Fibroblast of lung (primary cell): ENCODE data around the gene SNAP23. TPM values are rescaled to one million over a fixed set of nuclear protein-coding genes. Genes with fewer than 3 reads are reported as not detected.

ENCODE experiments used
- DNase-seq, 2 donors: peaks; one replicate each; pipeline versions ENCODE4 v3.0.0 to v3.0.0-alpha.2; 2010; ENCODE audit warnings: low read depth in 2 of 2
- H2AFZ ChIP-seq: 2 replicates; pipeline ENCODE4 v1.5.1; 2012; ENCODE audit warnings: low read length, control low read depth, inconsistent platforms
- H3K27ac ChIP-seq: 2 replicates; pipeline ENCODE4 v1.5.1; 2011; ENCODE audit warnings: low read length, control low read depth; ENCODE audit not compliant: insufficient read depth
- H3K27me3 ChIP-seq: 2 replicates; pipeline ENCODE4 v1.5.1; 2011; ENCODE audit warnings: mild to moderate bottlenecking, low read length; ENCODE audit not compliant: control insufficient read depth, insufficient read depth
- H3K36me3 ChIP-seq: 2 replicates; pipeline ENCODE4 v1.5.1; 2011; ENCODE audit warnings: low read length; ENCODE audit not compliant: control insufficient read depth, insufficient read depth
- H3K4me1 ChIP-seq: 2 replicates; pipeline ENCODE4 v1.5.1; 2011; ENCODE audit warnings: low read length; ENCODE audit not compliant: control insufficient read depth, insufficient read depth; ENCODE audit errors: extremely low read depth
- H3K4me2 ChIP-seq: 2 replicates; pipeline ENCODE4 v1.5.1; 2011; ENCODE audit warnings: low read length, control low read depth; ENCODE audit not compliant: insufficient read depth; ENCODE audit errors: extremely low read depth
- H3K4me3 ChIP-seq, 4 experiments: fragments of 200-600 bp in 1 of 4; sonication (generic) in 1 of 4; replicated peaks in 1 of 4; 2 replicates each; pipeline ENCODE4 v1.5.1; 2011 to 2016; ENCODE audit warnings: low read length in 4 of 4, low read depth in 3 of 4, mild to moderate bottlenecking in 3 of 4, control low read depth in 2 of 4, inconsistent platforms in 1 of 4, mixed read lengths in 1 of 4; ENCODE audit not compliant: insufficient read depth in 1 of 4; ENCODE audit errors: control extremely low read depth in 1 of 4
- H3K79me2 ChIP-seq: 2 replicates; pipeline ENCODE4 v1.5.1; 2012; ENCODE audit warnings: mild to moderate bottlenecking, low read length, inconsistent platforms; ENCODE audit not compliant: control insufficient read depth, insufficient read depth
- H3K9ac ChIP-seq: 2 replicates; pipeline ENCODE4 v1.5.1; 2011; ENCODE audit warnings: mild to moderate bottlenecking, low read length, control low read depth; ENCODE audit not compliant: insufficient read depth
- H3K9me3 ChIP-seq: 2 replicates; pipeline ENCODE4 v1.5.1; 2012; ENCODE audit warnings: low read depth, low read length; ENCODE audit not compliant: control insufficient read depth, insufficient read depth
- H4K20me1 ChIP-seq: 2 replicates; pipeline ENCODE4 v1.5.1; 2011; ENCODE audit warnings: low read length; ENCODE audit not compliant: control insufficient read depth, insufficient read depth; ENCODE audit errors: extremely low read depth
- EZH2 ChIP-seq: IDR thresholded peaks from 2 replicates; pipeline ENCODE4 v1.5.1; 2012; ENCODE audit warnings: low read length, control low read depth, mild to moderate bottlenecking; ENCODE audit errors: missing control alignments
- polyA plus RNA-seq, 2 donors: library from polyadenylated mRNA; depleted of rRNA in 1 of 2; stranded (reverse) in 1 of 2; unstranded in 1 of 2; fragments of >200 nt; gene quantifications; 2 replicates each; pipeline ENCODE4 v1.2.1, GENCODE V29; 2011 to 2012; ENCODE audit warnings: missing spikeins in 1 of 2
- total RNA-seq: library from RNA; depleted of rRNA; stranded (reverse); fragments of >200 nt; gene quantifications from 2 replicates; pipeline ENCODE4 v1.2.1, GENCODE V29; 2014
- TF ChIP-seq, protein P1 (sequence below), 2 donors: IDR thresholded peaks in 1 of 2; conservative IDR thresholded peaks in 1 of 2; 1 replicate in 1 of 2; 2 replicates in 1 of 2; pipeline ENCODE4 v1.5.1; 2011 to 2012; ENCODE audit warnings: low read length in 2 of 2, control low read depth in 1 of 2, inconsistent platforms in 1 of 2, low read depth in 1 of 2, mild to moderate bottlenecking in 1 of 2

SNAP23 gene
- total and polyA plus RNA-seq, 2 donors (not counting 1 experiment from before 2014, with no cell fraction given): 80.9 to 84.6 TPM

DNA sequence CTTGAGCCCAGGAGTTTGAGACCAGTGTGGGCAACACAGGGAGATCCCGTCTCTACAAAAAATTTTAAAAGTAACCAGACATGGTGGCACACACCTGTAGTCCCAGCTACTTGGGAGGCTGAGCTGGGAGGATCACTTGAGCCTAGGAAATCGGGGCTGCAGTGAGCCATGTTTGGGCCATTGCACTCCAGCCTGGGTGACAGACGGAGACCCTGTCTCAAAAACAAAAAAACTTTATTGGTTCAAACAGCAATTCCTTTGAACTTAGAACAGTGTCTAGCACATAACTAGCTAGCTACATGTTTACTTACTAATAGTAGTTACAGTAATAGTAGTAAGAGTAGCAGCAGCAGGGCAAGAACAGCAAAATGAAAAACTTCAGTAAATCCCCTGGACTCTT lies 63.3 kb downstream of the SNAP23 start:
- H2AFZ ChIP-seq: no peak overlapping the region
- DNase-seq: no peak

DNA sequence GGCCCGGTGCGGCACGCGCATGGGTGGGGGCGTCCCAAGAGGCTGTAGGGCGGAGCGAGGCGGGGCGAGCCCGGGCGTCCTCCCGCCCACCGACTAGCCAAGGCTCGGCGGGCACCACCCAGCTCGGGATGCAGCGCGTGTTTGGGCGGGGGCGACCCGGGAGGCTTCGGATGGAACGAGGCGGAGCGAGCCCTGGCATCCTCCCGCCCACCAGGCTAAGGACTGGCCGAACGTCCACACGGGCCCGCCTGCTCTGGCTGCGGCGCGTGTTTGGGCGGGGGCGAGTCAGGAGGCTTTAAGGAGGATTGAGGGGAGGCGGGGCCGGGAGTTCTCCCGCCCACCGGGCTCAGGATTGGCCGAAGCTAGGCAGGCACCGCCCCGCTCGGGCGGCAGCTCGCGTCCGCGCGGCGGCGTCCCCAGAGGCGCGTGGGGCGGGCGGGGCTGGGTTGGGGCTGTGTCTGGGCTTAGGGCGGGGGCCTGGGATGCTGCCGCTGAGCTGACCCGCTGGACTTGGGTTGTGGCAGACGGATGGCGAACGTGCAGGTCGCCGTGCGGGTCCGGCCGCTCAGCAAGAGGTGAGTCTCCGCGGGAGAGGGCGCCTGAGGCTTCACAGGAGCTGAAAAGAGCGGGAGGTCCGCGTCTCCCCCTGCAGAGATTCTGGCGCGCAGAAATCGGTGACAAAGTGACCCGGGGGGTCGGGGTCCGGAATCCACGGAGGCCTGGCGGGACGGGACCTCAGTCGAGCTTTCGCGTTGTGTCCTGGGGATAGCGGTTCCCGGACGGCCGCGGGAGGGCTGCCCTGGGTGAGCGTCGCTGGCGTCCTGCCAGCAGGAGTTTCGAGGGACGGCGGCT lies 80.0 kb downstream of the SNAP23 start, which contains the start of gene STARD9:
STARD9 (plus strand) TSS at position 419 of the 852 bp plus-strand sequence; CDS start at position 529, 110 bp downstream.
- no peaks in the 10 kb centered on the region for H3K36me3 ChIP-seq
- H3K79me2 ChIP-seq: peaks cover 1% of the 10 kb centered on the region
- peak within 1 kb of the TSS; percentile 59 to 87 (median 74) for H3K4me3 ChIP-seq
- peak within 1 kb of the TSS; percentile 75 for H3K9ac ChIP-seq
- H3K4me2 ChIP-seq: peak within 1 kb of the TSS; percentile 57
- peaks cover 7% of the 10 kb centered on the region for H3K4me1 ChIP-seq
- DNase-seq: peak; percentile 97 to 98
- H3K9me3 ChIP-seq: no peaks in the 10 kb centered on the region
- no peaks in the 10 kb centered on the region for H3K27me3 ChIP-seq
- peak within 1 kb of the TSS; percentile 76 for H2AFZ ChIP-seq
- TF ChIP-seq, protein P1, sequence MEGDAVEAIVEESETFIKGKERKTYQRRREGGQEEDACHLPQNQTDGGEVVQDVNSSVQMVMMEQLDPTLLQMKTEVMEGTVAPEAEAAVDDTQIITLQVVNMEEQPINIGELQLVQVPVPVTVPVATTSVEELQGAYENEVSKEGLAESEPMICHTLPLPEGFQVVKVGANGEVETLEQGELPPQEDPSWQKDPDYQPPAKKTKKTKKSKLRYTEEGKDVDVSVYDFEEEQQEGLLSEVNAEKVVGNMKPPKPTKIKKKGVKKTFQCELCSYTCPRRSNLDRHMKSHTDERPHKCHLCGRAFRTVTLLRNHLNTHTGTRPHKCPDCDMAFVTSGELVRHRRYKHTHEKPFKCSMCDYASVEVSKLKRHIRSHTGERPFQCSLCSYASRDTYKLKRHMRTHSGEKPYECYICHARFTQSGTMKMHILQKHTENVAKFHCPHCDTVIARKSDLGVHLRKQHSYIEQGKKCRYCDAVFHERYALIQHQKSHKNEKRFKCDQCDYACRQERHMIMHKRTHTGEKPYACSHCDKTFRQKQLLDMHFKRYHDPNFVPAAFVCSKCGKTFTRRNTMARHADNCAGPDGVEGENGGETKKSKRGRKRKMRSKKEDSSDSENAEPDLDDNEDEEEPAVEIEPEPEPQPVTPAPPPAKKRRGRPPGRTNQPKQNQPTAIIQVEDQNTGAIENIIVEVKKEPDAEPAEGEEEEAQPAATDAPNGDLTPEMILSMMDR (conservative IDR thresholded peaks at IDR 0.05 in 1 of 2, IDR thresholded peaks at IDR 0.05 in 1 of 2; ENCODE audit: low read depth in 1 of 2, low read length in 2 of 2): no peak
- no peak for TF ChIP-seq EZH2
- H4K20me1 ChIP-seq: no peaks in the 10 kb centered on the region
- H3K27ac ChIP-seq: peak within 1 kb of the TSS; percentile 55

More for the DNA sequence above, 63.3 kb downstream of the SNAP23 start:
- TF ChIP-seq, protein P1 (conservative IDR thresholded peaks at IDR 0.05 in 1 of 2, IDR thresholded peaks at IDR 0.05 in 1 of 2; ENCODE audit: low read depth in 1 of 2, low read length in 2 of 2): no peak
- TF ChIP-seq EZH2: no peak
- H3K9me3 ChIP-seq: no peaks in the 10 kb centered on the region
- no peak overlapping the region for H3K4me2 ChIP-seq
- no peak overlapping the region for H3K9ac ChIP-seq
- H3K27ac ChIP-seq: no peak overlapping the region
- H3K79me2 ChIP-seq: peaks cover 6% of the 10 kb centered on the region
- H3K4me1 ChIP-seq: no peaks in the 10 kb centered on the region
- no peak overlapping the region for H3K4me3 ChIP-seq
- no peaks in the 10 kb centered on the region for H3K27me3 ChIP-seq
- H4K20me1 ChIP-seq: no peaks in the 10 kb centered on the region
- H3K36me3 ChIP-seq: peaks cover 5% of the 10 kb centered on the region

DNA sequence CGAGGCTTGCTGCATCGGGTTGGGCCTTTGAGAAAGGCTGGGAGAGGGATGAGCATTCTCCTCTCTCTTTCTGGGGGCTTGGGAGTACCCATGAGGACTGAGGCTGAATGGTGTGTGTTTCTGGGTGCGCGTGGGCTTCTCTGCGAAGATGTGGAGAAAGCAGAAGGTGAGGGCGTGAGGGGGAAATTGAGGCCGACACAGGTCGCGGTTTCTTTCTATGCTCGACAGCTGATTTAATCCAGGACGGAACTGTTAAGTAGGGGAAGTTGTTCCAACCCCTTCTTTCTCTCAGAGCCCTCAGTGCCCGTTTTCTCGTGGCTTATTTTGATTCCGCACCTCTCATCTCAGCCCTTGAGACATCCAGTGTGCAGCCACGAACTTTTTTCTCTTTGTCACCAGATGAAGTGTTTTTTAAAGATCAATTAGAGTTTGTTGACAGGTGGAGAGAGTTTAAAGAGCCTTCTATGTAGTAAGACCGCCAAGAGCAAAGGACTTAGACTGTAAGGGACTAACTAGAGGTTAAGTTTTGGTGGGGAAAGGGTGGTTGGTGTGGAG lies 80.7 kb downstream of the SNAP23 start:
- Histone ChIP-seq H3K27ac (peak overlapping the region; percentile 55), H3K4me3 (peak overlapping the region; percentile 59 to 87 (median 74)), H3K27me3 (no peaks in the 10 kb centered on the region), H3K4me2 (peak overlapping the region; percentile 57), H3K36me3 (no peaks in the 10 kb centered on the region), H3K79me2 (peaks cover 1% of the 10 kb centered on the region), H3K9ac (peak overlapping the region; percentile 75), H3K4me1 (peaks cover 8% of the 10 kb centered on the region), H3K9me3 (no peaks in the 10 kb centered on the region), H4K20me1 (no peaks in the 10 kb centered on the region), H2AFZ (peak overlapping the region; percentile 76)
- DNase-seq: no peak
- TF ChIP-seq, protein P1 (conservative IDR thresholded peaks at IDR 0.05 in 1 of 2, IDR thresholded peaks at IDR 0.05 in 1 of 2; ENCODE audit: low read depth in 1 of 2, low read length in 2 of 2): no peak
- TF ChIP-seq EZH2: no peak
